ENCODE results near the gene ATP8B4.
"Not testable (repeated sequence)": the region's sequence is repeated elsewhere in the genome, so short reads cannot be mapped to it uniquely, and the experiment has no call there.

ATP8B4 gene

DNA sequence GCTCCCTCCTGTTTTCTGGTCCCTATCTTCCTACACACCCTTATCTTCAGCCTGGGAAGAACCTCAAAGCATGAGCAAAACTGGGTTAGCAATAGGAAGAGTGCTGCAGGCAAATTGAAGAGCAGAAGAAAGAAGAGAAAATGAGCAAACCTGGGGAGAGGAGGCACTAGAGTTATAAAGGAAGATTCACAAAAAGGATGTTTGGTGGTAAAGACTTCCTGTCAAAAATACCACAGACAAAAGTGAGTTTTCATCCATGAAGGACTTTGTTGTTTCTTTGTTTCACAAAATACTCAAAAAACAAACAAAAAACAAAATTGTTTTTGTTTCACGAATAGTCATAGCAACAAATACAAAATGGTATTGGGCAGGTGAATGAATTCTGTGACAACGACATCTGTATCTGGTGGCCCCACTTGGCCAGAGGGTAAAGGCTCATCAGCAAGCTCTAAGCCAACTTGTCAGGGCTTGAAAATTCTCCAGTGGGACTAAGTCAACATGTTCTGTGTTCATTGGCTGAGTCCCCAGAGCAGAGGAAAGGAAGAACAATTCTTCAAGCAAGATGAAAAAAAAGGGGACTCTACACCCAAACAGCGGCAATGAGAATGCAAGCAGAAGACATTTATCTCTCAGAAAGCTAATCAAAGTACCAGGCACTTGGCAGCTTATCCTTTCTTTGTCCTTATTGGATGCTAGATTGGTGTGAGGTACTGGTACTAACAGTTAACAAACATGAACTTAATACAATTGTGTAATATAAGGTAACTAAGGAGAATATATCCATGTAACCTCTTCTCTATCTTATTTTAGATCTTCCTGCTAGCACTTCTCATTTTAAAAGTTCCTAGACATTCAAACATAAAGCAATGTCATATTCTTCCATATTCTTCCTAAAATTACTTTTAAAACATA is 9.7 kb downstream of the ATP8B4 start:
- no peak for TF ChIP-seq ZNF274 (IDR thresholded peaks at IDR 0.05; ENCODE audit: low read depth, low read length)
- no peak overlapping the region; the same call in 1 of the 2 replicates for H3K4me3 ChIP-seq (ENCODE audit: low read length)

DNA sequence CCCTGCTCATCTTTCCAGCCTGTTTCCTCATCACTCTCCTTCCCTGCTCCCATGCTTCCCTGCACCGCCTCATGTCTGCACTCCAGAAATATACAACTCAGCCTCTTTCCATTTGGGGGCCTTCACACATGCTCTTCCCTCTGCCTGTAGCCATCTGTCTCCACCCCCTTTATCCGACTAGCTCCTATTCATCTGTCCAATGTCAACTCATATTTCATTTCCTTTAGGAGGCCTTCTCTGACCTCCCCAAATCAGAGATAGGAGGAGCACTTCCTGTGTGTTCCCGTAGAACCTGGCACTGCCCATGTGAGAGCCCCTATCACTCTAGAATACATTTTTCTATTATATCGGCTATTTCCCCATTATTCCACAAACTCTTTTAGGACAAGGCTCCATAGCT is 10.6 kb downstream of the ATP8B4 start:
- no peak overlapping the region for H3K4me3 ChIP-seq (ENCODE audit: low read length)
- no peak for TF ChIP-seq ZNF274 (IDR thresholded peaks at IDR 0.05; ENCODE audit: low read depth, low read length)

DNA sequence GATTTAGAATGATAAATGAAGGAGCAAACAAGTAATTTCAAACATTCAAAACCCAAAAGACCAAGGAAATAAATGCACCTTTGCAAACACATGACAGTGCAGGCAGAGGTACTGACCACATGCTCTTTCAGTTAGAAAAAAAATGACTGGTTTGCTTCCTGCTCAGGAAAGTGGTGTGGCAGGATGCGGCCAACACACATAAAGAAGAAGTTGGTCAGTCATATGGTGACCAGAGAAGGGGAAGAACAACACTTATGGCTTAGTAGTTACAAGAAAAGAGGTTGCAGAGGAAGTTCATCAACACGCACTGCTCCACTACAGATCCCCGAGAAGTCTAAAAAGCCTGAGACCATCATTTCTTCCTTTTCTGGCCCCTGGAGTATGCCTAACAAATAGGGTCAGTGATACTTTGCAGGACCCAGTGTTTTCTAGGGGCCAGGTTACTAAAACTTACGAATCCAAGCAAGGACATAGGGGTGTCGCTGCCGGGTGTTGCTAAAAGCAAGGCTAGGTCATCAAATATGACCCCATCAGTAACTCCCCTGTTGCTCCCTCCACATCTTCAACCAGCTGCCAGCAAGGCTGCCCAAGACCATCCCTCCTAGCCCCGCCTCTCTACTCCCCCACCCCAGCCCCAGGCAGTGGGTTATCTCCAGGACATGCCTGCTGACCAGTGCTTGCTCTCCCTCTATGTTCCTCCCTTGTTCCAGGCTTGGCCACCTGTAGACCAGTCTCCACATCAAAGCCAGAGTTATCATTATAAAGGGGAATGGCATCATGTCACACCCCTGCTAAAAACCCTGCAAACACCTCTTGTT is 11.2 kb downstream of the ATP8B4 start:
- no peak for TF ChIP-seq ZNF274 (IDR thresholded peaks at IDR 0.05; ENCODE audit: low read depth, low read length)
- H3K4me3 ChIP-seq (ENCODE audit: low read length), result no peak overlapping the region

DNA sequence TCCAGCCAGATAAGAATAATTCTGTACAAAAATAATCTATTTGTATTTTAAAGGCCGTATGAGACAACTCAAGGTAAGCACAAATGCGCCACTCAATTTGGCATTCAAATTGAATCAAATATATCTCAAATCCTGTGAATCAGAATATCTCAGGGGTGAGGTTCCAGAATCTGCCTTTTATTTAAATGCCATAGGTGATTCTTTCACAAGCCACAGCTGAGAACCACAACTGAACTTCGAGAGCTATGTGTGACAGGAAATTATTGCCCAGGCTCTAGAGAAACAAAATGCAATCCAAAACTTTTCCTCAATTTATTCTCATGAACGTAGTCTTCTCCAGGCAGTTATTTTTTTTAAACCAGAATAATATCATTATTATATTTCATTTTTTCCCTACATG is 11.9 kb downstream of the ATP8B4 start:
- TF ChIP-seq ZNF274 (IDR thresholded peaks at IDR 0.05; ENCODE audit: low read depth, low read length), result no peak
- no peak overlapping the region for H3K4me3 ChIP-seq (ENCODE audit: low read length)

DNA sequence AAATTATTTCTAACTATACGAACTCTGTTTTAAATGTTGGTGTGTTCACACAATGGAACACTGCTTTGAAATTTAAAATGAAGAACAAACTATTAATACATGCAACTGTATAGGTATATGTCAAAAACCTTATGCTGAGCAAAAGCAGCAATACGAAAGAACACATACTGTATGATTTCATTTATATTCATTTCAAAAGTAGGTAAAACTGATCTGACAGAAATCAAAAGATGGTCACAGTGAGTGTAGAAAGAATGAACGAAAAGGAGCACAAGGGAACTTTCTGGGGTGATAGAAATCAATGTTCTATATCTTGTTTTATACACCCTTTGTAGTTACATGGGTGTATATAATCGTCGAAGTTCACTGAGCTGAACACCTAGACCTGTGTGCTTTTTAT is 12.6 kb downstream of the ATP8B4 start:
- no peak overlapping the region for H3K4me3 ChIP-seq (ENCODE audit: low read length)
- no peak for TF ChIP-seq ZNF274 (IDR thresholded peaks at IDR 0.05; ENCODE audit: low read depth, low read length)

DNA sequence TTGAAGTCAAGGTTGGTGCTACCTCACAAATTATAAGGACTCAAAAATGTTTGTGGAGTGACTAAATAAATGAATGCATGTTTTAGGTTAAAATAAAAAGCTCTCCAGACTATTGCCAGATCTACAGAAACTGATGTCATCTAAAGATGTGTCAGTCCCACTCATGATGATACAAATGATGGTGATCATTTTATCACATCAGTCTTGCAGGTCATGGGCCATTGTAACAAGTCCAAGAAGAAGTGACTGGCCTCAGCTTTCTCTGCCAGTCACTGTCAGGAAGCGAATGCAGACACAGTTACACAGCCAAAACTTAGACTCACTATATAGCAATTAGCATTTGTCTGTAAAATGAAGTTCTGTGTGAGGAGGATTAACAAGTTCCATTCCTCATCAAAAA is 18.5 kb downstream of the ATP8B4 start:
- TF ChIP-seq ZNF274 (IDR thresholded peaks at IDR 0.05; ENCODE audit: low read depth, low read length), result no peak
- H3K4me3 ChIP-seq (ENCODE audit: low read length), result no peak overlapping the region

DNA sequence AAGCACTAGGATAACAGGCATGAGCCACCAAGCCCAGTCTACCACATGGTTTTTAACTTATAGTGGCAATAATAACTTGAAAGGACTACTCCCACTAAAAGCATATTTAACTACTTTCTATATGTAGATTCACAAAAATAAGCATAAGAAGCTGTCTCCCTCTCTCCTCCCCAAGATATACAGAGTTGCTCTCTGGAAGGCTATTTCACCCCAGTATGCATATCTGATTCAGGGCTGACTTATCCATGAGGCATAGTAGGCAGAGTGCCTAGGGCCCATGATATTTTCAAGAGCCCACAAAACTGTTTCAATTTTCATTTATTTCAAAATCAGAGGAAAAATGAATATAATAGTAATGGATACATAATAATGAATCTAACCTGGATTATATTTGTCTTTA is 20.5 kb downstream of the ATP8B4 start:
- H3K4me3 ChIP-seq (ENCODE audit: low read length), result no peak overlapping the region
- TF ChIP-seq ZNF274 (IDR thresholded peaks at IDR 0.05; ENCODE audit: low read depth, low read length), result no peak

DNA sequence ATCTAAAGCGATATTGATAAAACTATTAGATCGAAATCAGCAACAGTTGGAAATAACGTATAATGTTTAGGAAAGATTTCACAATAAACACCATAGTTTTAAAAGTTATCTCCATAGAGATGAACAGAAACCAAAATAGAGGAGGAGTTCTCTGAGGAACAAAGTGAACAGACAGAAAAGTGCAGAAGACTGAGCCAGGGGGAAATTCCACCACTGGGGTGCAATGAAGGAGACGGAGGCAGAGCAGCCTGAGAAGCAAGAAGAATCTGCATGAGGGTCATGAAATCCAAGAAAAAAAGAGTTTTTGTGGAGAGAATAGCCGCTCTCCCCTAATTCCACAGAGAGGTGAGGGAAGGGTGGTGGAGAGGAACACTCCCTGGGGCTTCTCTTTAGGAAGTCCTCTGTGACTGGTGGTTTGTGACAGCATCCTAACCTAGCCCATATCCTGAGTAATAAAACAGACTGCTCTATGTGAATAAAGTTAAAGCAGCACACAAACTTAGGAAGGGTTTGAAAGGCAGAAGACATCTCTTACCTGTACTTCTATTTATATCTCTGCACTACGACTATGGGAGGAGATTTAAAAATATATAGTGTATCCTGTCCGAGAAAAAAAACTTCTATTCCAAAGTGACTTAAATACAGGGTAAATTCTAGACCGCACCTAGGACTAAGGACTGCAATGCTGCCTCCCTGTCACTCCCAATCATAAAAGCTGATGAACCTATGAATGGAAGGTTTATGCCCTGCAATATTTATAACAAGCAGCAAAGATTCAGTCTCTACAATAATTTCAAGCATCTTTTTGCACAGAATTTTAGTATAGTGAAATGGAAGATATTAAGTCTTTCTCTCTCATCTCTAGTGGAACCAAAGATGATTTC is 22.9 kb downstream of the ATP8B4 start:
- H3K4me3 ChIP-seq (ENCODE audit: low read length), result no peak overlapping the region
- TF ChIP-seq ZNF274 (IDR thresholded peaks at IDR 0.05; ENCODE audit: low read depth, low read length), result no peak

DNA sequence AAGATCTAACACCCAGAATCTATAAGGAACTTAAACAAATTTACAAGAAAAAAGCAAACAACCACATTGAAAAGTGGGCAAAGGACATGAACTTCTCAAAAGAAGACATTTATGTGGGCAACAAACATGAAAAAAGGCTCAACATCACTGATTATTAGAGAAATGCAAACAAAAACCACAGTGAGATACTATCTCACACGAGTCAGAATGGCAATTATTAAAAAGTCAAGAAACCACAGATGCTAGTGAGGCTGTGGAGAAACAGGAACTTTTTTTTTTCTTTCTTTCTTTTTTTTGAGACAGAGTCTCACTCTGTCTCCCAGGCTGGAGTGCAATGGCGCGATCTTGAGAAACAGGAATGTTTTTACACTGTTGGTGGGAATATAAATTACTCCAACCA is 29.6 kb downstream of the ATP8B4 start:
- not testable (repeated sequence) for H3K4me3 ChIP-seq (ENCODE audit: low read length)

DNA sequence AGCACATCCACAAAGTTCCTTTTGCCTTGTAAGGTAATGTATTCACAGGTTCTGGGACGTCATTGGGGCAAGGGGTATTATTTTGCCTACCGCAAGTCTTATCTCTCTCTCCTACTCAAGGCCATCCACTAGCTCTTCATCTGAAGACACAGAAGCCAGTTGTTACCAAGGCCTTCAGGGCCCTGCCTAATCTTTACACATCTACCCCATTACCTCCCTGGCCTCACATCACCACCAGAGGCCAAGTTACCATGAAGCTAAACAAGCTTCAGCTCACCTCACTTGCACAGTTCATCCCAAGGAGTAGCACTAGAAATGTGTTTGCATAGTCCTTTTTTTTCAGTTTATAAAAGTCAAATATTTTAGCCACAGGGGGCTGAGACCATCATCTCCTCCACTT is 34.1 kb downstream of the ATP8B4 start:
- no peak for TF ChIP-seq ZNF274 (IDR thresholded peaks at IDR 0.05; ENCODE audit: low read depth, low read length)
- H3K4me3 ChIP-seq (ENCODE audit: low read length), result no peak overlapping the region

DNA sequence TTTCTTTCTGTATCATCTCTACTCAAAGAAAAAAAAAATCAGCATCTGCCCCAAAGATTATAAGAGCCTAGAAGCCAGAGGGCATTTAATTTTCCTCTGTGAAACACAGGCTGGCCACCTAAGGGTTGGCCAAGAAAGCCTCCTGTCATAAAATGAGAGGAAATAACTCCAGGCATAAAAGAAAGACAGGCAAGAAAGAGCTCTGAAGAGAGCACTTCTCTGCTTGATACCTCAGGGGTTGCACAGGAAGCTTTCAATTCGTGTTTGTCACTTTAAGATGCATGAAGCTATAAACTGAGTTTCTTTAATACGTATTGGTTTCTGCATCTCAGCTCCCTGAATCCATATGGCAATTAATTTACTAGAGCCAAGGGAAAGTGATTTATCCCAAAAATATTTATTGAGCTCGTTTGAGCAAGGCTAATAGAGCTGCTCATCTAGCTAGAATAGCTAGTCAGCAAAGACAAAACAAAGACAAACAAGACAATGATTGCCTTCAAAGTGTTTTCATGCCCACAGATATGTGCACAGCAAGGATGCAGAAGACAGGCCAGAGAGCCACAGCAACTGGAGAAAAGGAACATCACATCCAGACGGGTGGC is 35.5 kb downstream of the ATP8B4 start:
- no peak for TF ChIP-seq ZNF274 (IDR thresholded peaks at IDR 0.05; ENCODE audit: low read depth, low read length)
- no peak overlapping the region for H3K4me3 ChIP-seq (ENCODE audit: low read length)

DNA sequence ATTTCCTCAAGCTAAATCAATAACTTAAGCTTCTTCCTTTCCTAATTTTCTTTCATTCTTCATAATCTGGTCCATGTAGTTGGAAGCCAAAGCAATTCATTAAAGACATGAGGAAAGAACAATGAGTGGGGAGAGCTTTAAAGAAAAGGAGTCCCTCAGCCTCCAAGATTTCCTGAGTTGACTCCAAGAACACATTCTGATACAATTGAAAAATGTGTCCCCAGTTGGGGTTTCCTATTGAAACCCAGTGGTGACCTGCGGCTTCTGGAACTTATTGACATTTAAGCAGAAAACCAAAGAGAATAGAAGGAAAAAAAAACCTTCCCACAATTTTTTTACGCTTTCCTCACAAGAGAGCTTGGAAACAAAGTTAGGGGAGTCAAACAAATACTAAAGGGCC is 37.0 kb downstream of the ATP8B4 start:
- no peak for TF ChIP-seq ZNF274 (IDR thresholded peaks at IDR 0.05; ENCODE audit: low read depth, low read length)
- H3K4me3 ChIP-seq (ENCODE audit: low read length), result no peak overlapping the region

DNA sequence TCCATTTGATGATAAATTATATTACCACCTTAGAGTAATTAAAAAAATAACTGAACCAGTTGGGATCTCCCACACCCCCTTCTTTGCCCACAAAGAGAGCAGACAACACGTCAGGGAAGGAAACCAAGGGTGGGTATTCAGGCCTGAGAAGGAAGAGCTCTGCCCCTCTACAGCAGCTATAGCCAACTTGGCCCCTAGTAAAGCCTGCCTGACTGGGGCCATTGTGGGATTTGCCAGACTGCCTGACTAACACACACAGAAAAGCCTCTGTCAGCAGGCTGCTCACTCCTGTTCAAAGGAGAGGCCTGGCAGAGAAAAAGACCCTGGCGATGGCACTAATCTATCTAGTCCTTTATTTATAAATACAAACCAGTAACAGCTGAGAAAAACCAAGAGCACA is 41.4 kb downstream of the ATP8B4 start:
- no peak overlapping the region for H3K4me3 ChIP-seq (ENCODE audit: low read length)
- no peak for TF ChIP-seq ZNF274 (IDR thresholded peaks at IDR 0.05; ENCODE audit: low read depth, low read length)

DNA sequence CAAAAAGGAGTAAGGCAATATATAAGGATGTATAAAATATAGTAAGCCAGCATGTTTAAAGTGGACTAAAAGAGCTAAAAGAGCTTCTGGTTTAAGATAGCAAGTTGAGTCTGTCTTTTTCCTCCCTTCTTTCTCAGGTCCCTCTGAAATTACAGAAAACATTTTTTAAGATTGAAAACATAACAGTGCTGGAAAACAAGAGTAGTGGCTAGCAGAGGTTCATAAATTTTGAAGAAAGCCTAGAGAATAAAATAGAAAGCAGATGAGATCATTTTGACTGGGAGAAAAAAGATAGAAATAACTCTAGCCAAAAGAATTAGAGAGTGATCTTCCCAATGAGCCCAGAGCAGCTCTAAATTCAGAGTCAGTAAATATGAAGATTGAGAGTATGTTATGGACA is 41.9 kb downstream of the ATP8B4 start:
- H3K4me3 ChIP-seq (ENCODE audit: low read length), result no peak overlapping the region
- no peak for TF ChIP-seq ZNF274 (IDR thresholded peaks at IDR 0.05; ENCODE audit: low read depth, low read length)
